GM21381 (cell line): Measurements from ENCODE around the gene ZNF33A.
A peak's percentile ranks its signal among the peaks of the same experiment; 100 is the strongest.
"Not testable (repeated sequence)": the region's sequence is repeated elsewhere in the genome, so short reads cannot be mapped to it uniquely, and the experiment has no call there.

Experiments
- ATAC-seq: cut with Tn5 transposase; IDR thresholded peaks from one replicate; pipeline ENCODE4 v1.9.1; 2021; ENCODE audit warnings: mild to moderate bottlenecking, moderate library complexity; ENCODE audit not compliant: unreplicated experiment

Gene ZNF33A

GRCh38 chr10:38010119-38010903 lies at the start of gene ZNF33A:
Gene ZNF33A (plus strand): TSS chr10:38010675. CDS start chr10:38012342, 1,667 bp downstream.
- ATAC-seq, result peak; percentile 88

- no peak for ATAC-seq
Observed at GRCh38 chr10:37965006-37965405, 45.5 kb upstream of the ZNF33A start.

GRCh38 chr10:37972396-37972795 lies 38.1 kb upstream of the ZNF33A start:
- no peak for ATAC-seq

GRCh38 chr10:37975401-37975991 lies 35.0 kb upstream of the ZNF33A start:
- no peak for ATAC-seq

GRCh38 chr10:37976091-37976879 lies 34.2 kb upstream of the ZNF33A start, which contains the start of gene ZNF25:
Gene ZNF25 (minus strand): TSS chr10:37976647. CDS start chr10:37971722, 4,925 bp downstream.
- peak; percentile 97 for ATAC-seq

- ATAC-seq, result no peak
Observed at GRCh38 chr10:37976880-37977203, 33.6 kb upstream of the ZNF33A start.

- no peak for ATAC-seq
Observed at GRCh38 chr10:37991655-37992054, 18.8 kb upstream of the ZNF33A start.

- no peak for ATAC-seq
Observed at GRCh38 chr10:37992083-37992482, 18.4 kb upstream of the ZNF33A start.

- ATAC-seq, result not testable (repeated sequence)
Observed at GRCh38 chr10:37998920-37999319, 11.6 kb upstream of the ZNF33A start.

GRCh38 chr10:38000474-38000873 lies 10.0 kb upstream of the ZNF33A start:
- ATAC-seq, result not testable (repeated sequence)

GRCh38 chr10:38003026-38003425 lies 7.4 kb upstream of the ZNF33A start:
- no peak for ATAC-seq

GRCh38 chr10:38003588-38003987 lies 6.9 kb upstream of the ZNF33A start:
- ATAC-seq, result no peak

GRCh38 chr10:38007551-38007950 lies 2.9 kb upstream of the ZNF33A start:
- ATAC-seq, result no peak

GRCh38 chr10:38007991-38008390 lies 2.5 kb upstream of the ZNF33A start:
- ATAC-seq, result no peak

- no peak for ATAC-seq
Observed at GRCh38 chr10:38016354-38016753, 5.9 kb downstream of the ZNF33A start.

- not testable (repeated sequence) for ATAC-seq
Observed at GRCh38 chr10:38019124-38019523, 8.6 kb downstream of the ZNF33A start.

- peak; percentile 80 for ATAC-seq
Observed at GRCh38 chr10:38025283-38025682, 14.8 kb downstream of the ZNF33A start.

- no peak for ATAC-seq
Observed at GRCh38 chr10:38027986-38028385, 17.5 kb downstream of the ZNF33A start.

- no peak for ATAC-seq
Observed at GRCh38 chr10:38032886-38033285, 22.4 kb downstream of the ZNF33A start.

- peak; percentile 85 for ATAC-seq
Observed at GRCh38 chr10:38038107-38038931, 27.8 kb downstream of the ZNF33A start.

- ATAC-seq, result no peak
Observed at GRCh38 chr10:38038932-38039245, 28.4 kb downstream of the ZNF33A start.
